Anterior cingulate cortex (tissue), 58 donors: ENCODE measurements around the gene POLA1.
"Not testable (repeated sequence)": the region's sequence is repeated elsewhere in the genome, so short reads cannot be mapped to it uniquely, and the experiment has no call there.

Experiments used
- DNase-seq, 58 donors: peaks; one replicate each; lab custom pipeline; 2025; lab: John Stamatoyannopoulos, UW

POLA1 gene

GRCh38 chrX:24790166-24790565 is 96.4 kb downstream of the POLA1 start:
- no peak for DNase-seq

DNA sequence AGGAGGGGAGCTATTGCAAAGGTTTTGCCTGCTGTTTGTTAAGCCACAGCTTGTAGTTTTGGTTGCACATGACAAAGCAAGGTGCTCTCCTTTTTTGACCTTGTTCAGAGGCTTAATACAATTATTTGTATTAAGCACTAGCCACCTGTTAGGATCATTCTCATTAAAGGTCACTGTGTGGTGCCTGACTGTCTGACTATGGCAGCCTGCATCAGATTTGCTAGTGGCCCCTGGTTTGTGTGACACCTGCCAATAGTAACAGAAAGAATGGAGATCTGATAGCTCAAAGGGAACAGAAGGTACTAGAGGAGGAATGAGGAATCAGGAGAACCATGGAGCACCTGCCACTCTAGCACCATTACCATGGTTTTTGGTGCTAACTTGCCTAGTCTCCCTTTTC is 102.5 kb downstream of the POLA1 start:
- no peak for DNase-seq

- DNase-seq, result no peak
Observed at GRCh38 chrX:24799078-24799477, 105.4 kb downstream of the POLA1 start.

- no peak for DNase-seq
Observed at GRCh38 chrX:24799565-24799964, 105.8 kb downstream of the POLA1 start.

GRCh38 chrX:24805201-24805600 is 111.5 kb downstream of the POLA1 start:
- peak in 1 of 58 donors; percentile 0 for DNase-seq

GRCh38 chrX:24819807-24820206 is 126.1 kb downstream of the POLA1 start:
- not testable (repeated sequence) for DNase-seq

DNA sequence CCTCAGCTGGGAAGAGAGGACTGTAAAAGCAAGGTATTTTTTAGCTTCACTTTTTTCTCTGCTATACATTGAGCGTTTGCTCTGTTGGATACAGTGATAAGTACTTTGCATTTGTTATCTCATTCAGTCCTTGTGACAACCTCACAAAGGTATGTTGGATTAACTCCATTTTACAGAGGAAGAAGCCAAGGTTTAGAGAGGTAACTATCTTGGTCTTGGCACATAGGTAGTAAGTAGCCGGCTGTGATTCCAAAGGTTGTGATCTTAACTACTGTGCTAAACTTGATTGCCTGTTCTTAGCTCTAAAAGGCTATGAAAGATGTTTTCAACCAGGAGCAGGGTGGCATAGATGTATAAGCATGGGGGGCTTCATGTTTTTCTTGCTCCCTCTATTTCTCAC is 134.4 kb downstream of the POLA1 start:
- no peak for DNase-seq

DNA sequence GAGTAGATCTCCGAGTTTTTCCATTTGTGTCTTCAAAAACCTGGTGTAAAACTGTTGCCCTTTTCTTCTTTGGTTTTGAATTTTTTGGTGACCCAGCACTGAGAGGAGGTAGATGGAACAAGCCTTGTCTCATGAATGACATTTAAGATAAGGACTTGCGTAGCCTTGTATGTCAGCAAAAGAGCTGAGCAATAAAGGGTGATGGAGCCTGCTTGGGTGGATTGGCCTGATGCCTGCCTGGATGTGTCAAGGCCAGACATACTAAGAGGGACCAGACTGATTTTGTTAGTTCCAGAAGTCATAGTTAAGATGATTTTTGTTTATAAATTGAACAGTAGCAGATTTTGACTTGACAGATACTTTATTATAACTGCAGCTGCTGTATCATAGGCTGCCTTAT is 134.9 kb downstream of the POLA1 start:
- no peak for DNase-seq

- no peak for DNase-seq
Observed at GRCh38 chrX:24833695-24834094, 140.0 kb downstream of the POLA1 start.

- DNase-seq, result no peak
Observed at GRCh38 chrX:24837966-24838365, 144.2 kb downstream of the POLA1 start.

GRCh38 chrX:24838629-24839028 is 144.9 kb downstream of the POLA1 start:
- DNase-seq, result peak in 2 of 58 donors; percentile 6 to 9

DNA sequence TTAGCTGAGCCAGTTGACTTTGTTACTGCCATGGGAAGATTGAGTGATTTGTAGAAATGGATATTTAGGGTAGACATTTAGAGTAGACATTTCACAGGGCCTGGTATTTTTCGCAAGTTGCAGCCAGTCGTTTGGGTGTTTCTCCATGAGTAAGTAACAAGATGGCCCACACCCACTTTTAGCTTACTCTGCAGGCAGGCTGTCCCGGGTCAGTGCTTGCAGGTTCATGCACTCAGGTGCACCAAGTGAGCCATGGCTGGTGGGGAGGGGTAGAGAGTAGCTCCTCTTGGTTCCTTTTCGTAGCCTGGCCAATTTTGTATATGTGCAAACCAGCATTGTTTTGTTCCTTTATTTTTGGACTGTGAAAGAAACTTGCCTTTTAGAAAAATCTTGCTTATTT is 145.6 kb downstream of the POLA1 start:
- no peak for DNase-seq

DNA sequence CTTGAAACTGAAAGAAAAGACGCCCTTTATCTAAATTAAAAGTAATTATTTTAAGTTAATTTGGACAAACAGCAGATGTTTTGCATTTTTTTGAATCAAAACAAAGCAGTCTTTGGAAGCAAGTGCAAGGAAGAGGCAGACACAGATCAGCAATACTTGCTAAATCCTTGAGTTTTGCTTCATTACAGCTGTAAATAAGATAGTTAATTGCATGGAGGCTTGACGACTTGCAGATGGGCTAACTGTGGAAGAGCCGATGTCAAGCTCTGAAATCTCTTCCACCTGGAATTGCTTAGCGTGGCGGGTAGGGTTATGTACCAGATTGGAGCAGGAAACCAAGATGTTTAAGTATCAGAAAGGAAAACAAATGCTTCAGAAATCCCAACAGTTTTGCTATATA is 148.8 kb downstream of the POLA1 start:
- DNase-seq, result peak in 1 of 58 donors; percentile 0

DNA sequence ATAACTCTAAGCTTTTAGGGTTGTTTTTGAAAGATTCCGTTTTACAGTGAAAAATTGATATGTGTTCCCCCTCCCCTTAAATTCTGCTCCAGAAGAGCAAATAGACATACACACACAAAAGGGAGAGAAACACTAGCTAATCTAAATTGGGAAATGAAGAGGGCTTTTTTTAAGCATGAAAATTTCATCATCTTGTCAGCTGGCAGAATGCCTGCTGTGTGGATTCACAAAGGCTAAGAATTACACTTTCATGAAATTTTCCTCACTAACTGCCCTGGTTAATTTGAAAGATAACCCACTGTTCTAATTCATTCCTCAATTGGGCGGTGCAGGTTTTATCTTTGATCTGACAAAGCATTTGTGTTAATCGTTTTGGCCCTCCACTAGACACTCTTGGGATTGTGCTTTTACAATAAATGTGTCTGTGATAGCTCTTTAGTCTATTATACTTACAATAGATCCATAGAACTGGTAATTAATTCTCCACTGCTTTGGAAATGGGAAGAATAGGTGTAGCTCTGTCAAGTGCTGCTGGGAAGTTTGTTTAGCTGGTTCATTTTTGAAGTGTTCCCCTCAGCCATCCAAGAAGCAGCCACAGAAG is 152.9 kb downstream of the POLA1 start:
- DNase-seq, result peak in 1 of 58 donors; percentile 1

- no peak for DNase-seq
Observed at GRCh38 chrX:24851289-24851688, 157.6 kb downstream of the POLA1 start.

- no peak for DNase-seq
Observed at GRCh38 chrX:24851780-24852179, 158.1 kb downstream of the POLA1 start.

DNA sequence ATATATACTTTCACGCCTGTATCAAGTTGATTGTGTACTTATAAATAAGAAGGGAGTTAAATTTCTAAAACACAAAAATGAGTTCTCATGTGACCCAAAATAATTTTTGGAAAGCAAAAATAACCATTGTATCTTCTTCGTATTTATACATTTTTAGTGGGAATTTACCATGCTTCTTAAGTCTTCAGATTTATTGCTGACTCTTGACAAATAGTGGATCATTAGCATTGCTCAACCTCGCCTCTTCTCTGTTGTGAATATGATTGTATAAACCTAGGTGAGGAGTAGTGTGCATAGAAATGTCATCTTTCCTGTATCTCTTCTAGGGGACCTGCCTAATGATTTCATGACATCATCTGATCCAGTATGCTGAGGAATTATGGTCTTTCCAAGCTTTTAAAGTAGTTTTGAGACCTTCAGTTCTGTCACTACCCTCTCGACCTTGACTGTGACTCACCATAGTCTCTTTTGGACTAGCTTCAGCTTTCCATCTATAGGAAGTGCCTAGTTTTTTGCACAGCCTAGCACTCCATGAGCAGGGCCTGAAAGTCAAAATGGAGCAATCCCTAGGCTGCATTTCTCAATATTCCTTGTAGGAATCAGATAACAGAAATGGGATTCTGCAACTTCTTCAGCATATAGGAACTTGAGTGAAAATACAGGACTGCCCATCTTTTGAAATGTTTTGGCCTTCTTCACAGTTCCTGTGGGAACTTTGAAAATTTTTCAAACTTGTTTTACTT is 164.5 kb downstream of the POLA1 start:
- DNase-seq, result no peak

- DNase-seq, result no peak
Observed at GRCh38 chrX:24859211-24859841, 165.6 kb downstream of the POLA1 start.

DNA sequence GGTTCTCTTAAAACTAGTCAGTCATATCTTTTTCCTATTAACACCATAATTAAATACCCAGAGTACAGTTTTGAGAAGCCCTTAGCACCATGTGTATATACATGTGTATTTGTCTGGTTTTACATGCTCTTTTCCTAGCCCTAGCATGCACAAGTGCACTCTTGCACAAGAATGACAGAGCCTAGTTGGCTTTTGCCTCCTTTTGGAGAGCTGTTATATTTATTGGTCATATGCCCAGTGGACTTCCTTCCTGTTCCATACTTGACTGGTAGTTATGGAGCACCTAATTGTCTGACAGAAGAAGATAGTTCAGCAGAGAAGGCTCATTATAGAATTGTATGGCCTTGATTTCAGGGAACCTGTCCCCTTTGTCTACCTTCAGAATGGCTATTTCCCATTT is 166.4 kb downstream of the POLA1 start:
- DNase-seq, result no peak

DNA sequence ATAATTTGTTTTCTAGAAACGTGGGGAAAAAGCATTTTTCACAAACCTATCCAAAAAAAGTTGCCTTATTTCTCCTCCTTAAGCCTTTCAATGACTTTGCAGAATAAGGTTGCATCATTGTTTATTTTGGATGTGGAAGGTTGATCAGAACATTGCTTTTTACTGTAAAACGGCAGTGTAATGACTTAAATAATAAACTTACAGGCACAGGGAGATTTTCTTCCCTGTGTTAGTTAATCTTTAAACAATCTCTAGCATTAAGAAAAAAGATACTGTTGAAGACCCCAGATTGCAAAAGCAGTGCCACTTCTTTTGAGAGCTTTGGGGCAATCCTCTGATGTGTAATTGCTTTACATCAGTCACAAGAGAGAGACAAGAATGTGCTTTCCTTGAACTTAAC is 168.6 kb downstream of the POLA1 start:
- DNase-seq, result no peak

GRCh38 chrX:24863779-24864178 is 170.1 kb downstream of the POLA1 start:
- DNase-seq, result not testable (repeated sequence)

DNA sequence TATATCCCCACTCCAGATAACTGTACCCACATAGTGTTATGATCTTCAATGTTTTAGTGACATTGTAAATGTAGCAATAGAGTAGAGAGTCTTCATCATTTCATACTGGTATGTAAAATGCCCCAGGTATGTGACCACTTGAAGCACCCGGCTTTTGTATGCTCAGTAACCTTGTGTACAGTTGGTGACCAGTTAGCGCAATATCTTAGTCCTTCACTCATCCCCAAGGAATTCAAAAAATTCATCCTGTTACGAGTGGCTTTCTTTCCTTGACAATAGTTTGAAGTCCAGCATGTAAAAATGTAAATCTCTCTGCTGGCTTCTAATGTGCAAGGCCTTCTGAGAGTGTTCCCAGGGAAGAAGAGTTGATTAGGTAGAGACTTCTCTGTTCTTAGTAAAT is 176.4 kb downstream of the POLA1 start:
- DNase-seq, result no peak
